Germinal center (tissue), 1 donor: ENCODE measurements around the gene TRIM31.

Experiments used
- DNase-seq: peaks from one replicate; pipeline ENCODE4 v3.0.0; 2012; ENCODE audit warnings: mixed read lengths, low spot score

Gene TRIM31

GRCh38 chr6:30113003-30113759 is at the start of gene TRIM31:
TSS of gene TRIM31 (minus strand) at chr6:30113090. CDS start at chr6:30112805, 285 bp downstream.
- DNase-seq, result no peak

GRCh38 chr6:30162265-30163089 is 49.6 kb upstream of the TRIM31 start:
- DNase-seq, result no peak

DNA sequence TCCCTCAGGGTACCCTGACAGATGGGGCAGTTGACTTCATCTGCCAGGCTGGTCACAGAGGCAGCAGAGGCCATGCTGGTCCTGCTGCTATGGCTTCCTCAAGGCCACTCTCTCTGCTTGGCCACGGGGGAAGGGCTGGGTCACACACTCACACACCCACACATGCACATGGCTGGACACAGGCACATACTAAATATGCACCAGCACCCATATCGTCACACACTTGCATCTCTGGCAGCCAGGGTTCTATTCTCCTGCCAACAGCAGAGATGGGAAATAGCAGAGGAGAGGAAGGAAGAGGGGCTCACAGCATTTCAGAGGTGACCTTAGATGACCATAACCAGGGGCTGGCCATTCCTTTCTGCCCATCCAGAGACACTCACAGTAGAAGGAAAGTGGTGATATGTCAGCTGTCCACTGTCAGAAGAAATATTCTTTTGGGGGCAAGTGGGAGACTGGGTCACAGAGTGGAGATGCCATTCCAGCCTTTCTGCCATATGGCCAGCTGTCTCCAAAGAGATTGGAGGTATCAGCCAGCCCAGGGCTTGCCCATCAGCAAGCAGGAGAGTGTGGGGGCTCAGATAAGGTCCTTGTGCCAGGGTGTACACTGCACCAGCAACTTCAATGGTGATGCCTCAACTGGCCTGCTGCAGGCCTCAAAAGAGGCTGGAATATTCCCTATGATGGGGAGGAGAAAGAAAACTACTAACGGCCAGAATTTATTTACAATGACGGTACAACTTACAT is 48.1 kb upstream of the TRIM31 start, which contains the start of gene TRIM10:
TRIM10 (minus strand) TSS at position 427 of the 747 bp plus-strand sequence; CDS start at position 74, 353 bp downstream.
- DNase-seq, result no peak

DNA sequence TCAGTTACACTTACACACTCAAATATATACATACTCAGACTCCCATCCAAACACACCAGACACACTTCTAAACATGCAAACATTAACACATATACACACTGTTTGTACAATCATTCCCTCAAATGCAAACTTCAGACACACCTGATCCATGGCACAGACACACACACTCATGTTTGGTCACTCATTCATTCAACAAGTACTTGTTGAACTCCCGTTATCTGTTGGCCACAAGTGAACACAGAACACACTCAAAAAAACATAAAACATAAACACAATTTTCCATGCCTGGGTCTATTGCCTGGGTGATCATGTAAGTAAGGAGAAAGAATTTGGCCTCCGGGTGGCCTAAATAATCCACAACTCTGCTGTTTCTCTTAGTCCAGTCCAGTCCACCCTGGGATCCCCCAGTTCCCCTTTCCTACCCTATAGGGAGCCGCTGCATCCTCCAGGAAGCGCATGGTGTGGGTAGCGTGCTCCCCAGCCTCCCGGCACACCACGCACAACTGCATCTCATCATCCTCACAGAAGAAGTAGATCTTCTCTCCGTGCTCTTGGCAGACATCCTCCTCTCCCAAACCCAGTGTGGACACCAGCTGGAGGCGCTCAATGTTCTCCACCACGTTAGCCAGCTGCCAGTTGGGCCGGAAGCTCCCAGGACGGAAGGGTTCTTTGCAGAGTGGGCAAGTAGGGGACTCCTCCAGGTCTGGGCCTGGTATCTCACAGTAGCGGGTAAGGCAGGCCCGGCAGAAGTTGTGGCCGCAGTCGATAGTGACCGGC is 47.3 kb upstream of the TRIM31 start:
- DNase-seq, result no peak

DNA sequence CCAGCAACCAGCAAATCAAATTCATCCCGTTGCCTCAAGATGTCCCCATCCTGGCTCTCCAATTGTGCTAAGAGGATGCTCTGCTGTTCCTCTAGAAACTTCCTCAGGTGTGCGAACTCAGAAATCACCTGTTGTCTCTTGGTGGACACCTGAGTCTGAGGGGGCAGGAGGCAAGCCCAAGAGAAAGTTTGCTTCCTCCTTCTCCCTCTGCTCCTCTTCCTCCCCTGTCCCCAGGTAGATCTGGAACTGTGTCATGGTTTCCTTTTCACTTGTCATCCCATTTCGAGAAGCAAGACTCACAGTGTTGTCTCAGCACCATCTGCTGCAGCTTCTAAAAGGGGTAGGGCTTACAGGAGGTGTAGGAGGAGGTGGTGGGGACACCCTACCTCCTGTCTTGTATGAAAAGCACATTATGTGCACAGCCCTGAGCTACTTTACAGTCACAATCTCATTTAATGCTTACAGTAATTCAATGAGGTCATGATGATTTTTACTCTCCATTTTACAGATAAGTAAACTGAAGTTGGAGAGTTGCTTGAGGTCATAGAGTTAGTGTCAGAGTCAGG is 45.7 kb upstream of the TRIM31 start:
- DNase-seq, result no peak

DNA sequence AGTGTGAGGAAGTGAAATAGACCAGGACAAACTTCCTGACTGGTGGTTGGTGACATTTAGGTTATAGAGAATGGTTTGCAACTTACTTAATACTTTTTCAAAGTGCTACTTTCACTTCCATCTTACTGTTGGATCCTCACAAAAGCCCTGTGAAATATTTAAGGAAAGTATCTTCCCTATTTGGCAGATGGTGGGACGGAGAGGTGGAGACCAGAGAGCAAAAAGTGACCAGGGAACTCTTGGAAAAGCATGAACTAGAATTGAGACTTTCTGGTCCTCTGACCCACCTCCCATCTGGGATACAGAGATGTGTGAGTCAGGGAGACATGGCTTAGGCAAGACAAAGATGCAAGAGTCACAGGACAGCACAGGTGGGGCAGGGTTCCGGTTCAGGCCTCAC is 45.1 kb upstream of the TRIM31 start:
- no peak for DNase-seq

- DNase-seq, result no peak
These were observed 44.7 kb upstream of the TRIM31 start for GRCh38 chr6:30157581-30157980.

- DNase-seq, result no peak
These were observed 43.9 kb upstream of the TRIM31 start for GRCh38 chr6:30156774-30157173.

DNA sequence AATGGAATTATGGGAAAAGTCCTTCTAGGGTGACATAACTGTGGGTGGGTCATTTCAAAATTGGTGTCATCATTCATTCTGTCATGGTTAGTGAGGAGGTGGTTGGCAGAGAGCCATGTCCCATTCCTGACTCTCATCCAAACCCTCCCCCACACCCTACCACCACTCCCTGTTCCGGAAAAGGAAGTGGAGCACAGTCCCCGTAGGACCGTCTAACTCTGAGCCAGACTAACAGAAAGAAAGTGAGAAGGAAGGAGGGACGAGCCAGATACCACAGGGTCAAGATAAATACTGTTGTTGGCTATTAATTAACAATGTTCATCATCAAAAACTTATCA is 43.3 kb upstream of the TRIM31 start:
- no peak for DNase-seq

DNA sequence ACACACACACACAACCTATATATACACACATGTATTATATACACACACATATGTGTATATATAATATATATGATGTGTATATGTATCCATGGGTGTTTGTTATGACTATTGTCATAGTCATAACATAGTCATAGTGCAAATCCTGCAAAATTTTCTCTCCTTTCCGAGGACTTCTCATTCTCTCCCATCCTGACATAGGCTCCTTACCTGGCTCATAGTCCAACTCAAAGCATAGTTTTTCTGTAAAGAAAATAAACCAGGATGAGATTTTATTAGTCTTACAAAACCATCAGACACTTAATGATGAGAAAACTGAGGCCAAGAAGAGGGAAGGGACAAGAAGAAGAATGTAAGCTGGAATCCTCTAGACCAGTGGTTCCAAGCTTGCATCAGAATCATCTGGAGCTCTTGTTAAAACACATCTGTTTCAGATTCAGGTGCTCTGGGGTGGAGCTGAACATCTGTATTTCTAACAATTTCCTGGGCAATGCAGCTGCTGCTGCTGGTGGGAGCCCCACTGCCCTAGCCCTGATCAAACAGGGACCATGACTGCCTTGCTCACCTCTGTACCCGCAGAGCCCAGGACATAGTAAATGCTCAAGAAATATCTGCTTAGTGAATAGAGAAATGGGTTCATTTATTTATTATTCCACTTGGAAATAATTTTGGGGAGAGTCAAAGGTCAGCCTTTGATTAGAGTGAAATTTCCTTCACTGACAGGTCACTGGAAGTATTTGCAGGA is 42.8 kb upstream of the TRIM31 start:
- DNase-seq, result no peak

DNA sequence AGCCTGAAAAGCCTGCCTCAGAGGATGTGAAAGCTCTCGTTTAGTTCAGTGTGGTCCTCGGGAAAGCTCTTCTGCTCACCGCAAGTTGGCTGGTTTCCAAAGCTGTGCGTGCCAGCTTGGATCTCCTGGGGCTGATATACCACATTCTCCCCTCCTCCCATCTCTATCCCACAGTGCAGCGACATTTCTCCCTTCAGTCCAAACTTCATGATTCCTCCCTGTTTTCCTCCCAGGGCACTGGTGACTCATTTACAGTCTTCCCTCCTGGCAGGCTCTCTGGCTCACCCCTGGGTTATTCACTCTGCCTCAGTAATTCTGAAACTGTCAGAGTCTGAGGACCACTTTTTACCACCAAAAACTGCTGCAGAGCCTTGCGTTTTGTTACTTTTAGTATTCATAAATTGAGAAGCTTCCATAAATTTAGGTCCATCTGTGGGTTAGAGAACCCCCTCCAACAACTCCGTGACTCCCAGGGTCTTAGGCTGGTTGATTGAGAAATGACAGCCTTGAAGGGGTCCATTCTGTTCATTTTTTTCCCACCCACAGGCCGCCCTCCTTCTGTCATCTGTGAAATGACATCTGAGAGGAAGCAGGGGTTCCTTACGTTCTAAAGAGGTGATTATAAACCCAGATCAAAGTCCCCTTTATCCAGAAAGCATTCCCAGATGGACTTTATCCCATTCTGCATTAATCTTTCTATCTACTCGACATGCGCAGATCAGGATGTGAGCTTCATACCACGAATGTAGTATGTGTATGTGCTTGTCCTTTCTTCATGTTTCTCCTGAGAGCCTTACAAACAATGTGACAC is 42.0 kb upstream of the TRIM31 start:
- DNase-seq, result no peak

DNA sequence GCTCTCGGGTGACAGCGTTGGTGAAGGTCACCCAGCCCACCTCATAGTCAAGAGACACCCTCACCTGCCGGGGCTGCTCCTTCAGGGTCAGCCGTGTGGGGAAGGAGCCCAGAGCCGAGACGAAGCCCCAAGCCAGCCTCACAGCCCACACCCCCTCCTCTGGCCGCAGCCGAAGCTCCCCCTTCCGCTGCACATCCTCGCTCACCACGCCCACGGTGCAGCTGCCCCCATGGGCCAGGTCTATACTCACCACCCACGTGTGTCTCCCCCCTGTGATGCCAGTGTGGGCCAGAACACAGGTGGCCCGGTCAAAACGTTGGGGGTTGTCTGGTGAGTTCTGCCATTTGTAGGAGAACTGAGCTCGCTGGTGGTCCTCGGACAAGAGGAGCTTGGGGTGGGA is 41.2 kb upstream of the TRIM31 start:
- DNase-seq, result no peak

DNA sequence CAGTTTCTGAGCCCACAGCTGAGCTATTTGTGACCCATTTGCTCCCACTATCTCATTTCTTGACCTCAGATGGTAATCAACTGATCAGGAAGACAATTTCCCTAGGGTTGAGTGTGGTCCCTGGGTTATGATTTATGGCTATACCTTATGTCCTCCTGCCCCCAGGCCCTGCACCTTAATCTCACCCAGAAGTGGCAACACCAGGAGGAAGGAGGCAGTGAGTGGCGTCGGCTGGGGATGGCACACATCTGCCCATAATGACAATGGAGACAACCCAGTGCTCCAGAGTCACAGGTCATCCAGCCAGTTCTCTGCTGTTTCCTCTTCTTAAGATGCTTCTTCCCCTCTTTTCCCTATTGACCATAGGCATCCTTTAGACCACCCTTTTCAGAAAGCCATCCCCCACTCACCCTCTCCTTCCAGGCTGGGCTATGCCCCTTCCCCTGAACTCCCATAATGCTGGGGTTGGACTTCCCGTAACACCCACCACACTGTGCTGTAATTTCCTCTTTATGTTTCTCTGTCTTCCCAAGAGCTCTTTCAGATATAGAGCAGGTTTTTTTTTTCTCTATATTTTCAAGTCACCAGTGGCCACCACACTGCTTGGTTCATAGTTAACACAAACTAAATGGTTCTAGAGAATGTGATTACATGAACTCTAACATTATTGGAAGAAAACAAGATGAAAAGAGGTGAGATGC is 40.2 kb upstream of the TRIM31 start:
- no peak for DNase-seq

DNA sequence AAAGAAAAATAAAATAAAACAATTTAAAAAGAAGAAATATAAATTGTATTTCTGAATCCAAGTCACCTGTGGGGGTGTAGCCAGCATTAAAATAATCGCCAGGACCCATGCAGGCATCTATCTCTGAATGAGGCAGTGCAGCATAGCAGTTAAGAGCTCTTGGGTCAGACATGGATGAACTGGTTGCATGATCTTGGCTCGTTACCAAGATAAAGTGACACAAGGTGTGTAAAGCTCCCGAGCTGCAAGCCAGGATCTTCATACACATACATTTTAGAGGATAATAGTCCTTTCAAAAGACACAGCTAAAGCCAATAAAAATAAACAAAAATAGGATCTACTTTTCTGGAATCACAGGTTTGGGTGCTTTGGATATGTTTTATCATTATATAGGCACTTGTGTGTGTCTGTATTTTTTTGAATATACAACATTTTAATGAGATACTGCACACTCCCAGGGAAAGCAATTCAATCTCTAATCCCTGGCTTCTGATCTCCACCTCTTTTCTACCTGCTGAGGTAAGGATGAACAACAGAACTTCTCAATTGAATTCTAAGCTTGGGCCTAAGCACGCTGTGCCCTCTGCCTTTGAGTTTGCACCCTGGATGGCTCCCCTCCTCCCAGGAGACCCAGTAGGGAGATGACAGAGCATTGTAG is 39.3 kb upstream of the TRIM31 start:
- DNase-seq, result no peak

GRCh38 chr6:30151580-30151979 is 38.7 kb upstream of the TRIM31 start:
- no peak for DNase-seq

GRCh38 chr6:30150671-30151395 is 37.9 kb upstream of the TRIM31 start:
- no peak for DNase-seq

GRCh38 chr6:30149858-30150550 is 37.1 kb upstream of the TRIM31 start:
- DNase-seq, result no peak
